Lung (tissue), 12 donors: ENCODE measurements around the gene DCLK1. TPM values are rescaled to one million over a fixed set of nuclear protein-coding genes. Genes with fewer than 3 reads are reported as not detected.

Experiments
- ATAC-seq: fragments of 200-7000 bp; cut with Tn5 transposase; one replicate; pipeline ENCODE4 v1.9.1; 2020; ENCODE audit warnings: moderate number of reproducible peaks; ENCODE audit not compliant: insufficient read depth, low FRiP score
- DNase-seq, 3 donors: peaks; one replicate each; pipeline ENCODE4 v3.0.0-alpha.2; 2013 to 2017
- H3K27ac ChIP-seq, 2 donors: one replicate each; pipeline ENCODE4 v1.5.1; 2013; ENCODE audit warnings: mild to moderate bottlenecking in 2 of 2, moderate library complexity in 2 of 2, control low read depth in 1 of 2, inconsistent platforms in 1 of 2, low read depth in 1 of 2, low read length in 1 of 2
- H3K27me3 ChIP-seq, 3 donors: one replicate each; pipeline ENCODE4 v1.5.1; 2013; ENCODE audit warnings: low read length in 2 of 3; ENCODE audit not compliant: control insufficient read depth in 3 of 3, insufficient read depth in 3 of 3
- H3K36me3 ChIP-seq, 4 donors: one replicate each; pipeline ENCODE4 v1.5.1; 2013; ENCODE audit warnings: low read length in 4 of 4, mild to moderate bottlenecking in 1 of 4, moderate library complexity in 1 of 4; ENCODE audit not compliant: control insufficient read depth in 4 of 4, insufficient read depth in 4 of 4
- H3K4me1 ChIP-seq, 5 donors: one replicate each; pipeline ENCODE4 v1.5.1; 2013; ENCODE audit warnings: low read length in 5 of 5, mild to moderate bottlenecking in 2 of 5, moderate library complexity in 1 of 5; ENCODE audit not compliant: control insufficient read depth in 5 of 5, insufficient read depth in 5 of 5
- H3K4me3 ChIP-seq: one replicate; pipeline ENCODE4 v1.5.1; 2013; ENCODE audit warnings: mild to moderate bottlenecking, control low read depth, moderate library complexity
- H3K9ac ChIP-seq, 2 donors: one replicate each; pipeline ENCODE4 v1.5.1; 2013; ENCODE audit warnings: low read length in 2 of 2, control low read depth in 1 of 2; ENCODE audit not compliant: insufficient read depth in 1 of 2
- H3K9me3 ChIP-seq, 4 donors: one replicate each; pipeline ENCODE4 v1.5.1; 2013; ENCODE audit warnings: low read length in 3 of 4, mild to moderate bottlenecking in 1 of 4, moderate library complexity in 1 of 4; ENCODE audit not compliant: control insufficient read depth in 4 of 4, insufficient read depth in 3 of 4
- CTCF ChIP-seq: IDR thresholded peaks from 2 replicates; pipeline ENCODE4 v1.5.1; 2012; ENCODE audit warnings: mild to moderate bottlenecking; ENCODE audit errors: control extremely low read depth, extremely low read depth
- WGBS, 2 donors: extraction: QIAGEN DNeasy Blood & Tissue Kit; methylation state at CpG; one replicate each; pipeline ENCODE4 v1.1.7; 2013; 5-methylcytosine and 5-hydroxymethylcytosine counted together
- polyA plus RNA-seq, 2 donors: library from polyadenylated mRNA; stranded (reverse); fragments of 200-250 nt; gene quantifications; one replicate each; pipeline ENCODE4 v1.2.1, GENCODE V29; 2013
- total RNA-seq, 2 donors: library from RNA; depleted of rRNA in 1 of 2; stranded (reverse); fragments of >200 nt in 1 of 2; gene quantifications; one replicate each; pipeline ENCODE4 v1.2.1, GENCODE V29; 2014 to 2021
- donor health status: control.
- donor health status: control.
- donor health status: Bipolar disorder and iron deficiency.
- donor health status: healthy.
- donor health status: DM: yes; HTN: yes; CAD: no.

Gene DCLK1
- total and polyA plus RNA-seq, 4 donors, result 1.2 to 23.5 (median 7.0) TPM

GRCh38 chr13:35954207-35954560 lies 177.0 kb downstream of the DCLK1 start:
- H3K4me3 ChIP-seq, result no peak overlapping the region
- WGBS, 2 donors, result 47 to 56% methylated on average over 3 of the region's 3 CpGs
- ATAC-seq, result no peak

GRCh38 chr13:35953537-35954206 lies 177.5 kb downstream of the DCLK1 start:
- DNase-seq, result peak; percentile 95 to 99 (median 99)
- Histone ChIP-seq H3K36me3 (no peaks in the 10 kb centered on the region), H3K9ac (no peak overlapping the region), H3K4me1 (peaks cover 0 to 9% (median 0%) of the 10 kb centered on the region in 5 donors), H3K4me3 (no peak overlapping the region), H3K9me3 (no peaks in the 10 kb centered on the region), H3K27ac (no peak overlapping the region), H3K27me3 (no peaks in the 10 kb centered on the region)
- WGBS, 2 donors, result 11 to 13% methylated on average over 12 of the region's 12 CpGs
- ATAC-seq, result peak; percentile 47
- TF ChIP-seq CTCF, result peak; percentile 12

More at GRCh38 chr13:35954207-35954560, 177.0 kb downstream of the DCLK1 start:
- TF ChIP-seq CTCF, result no peak
- Histone ChIP-seq H3K27ac (no peak overlapping the region), H3K27me3 (no peaks in the 10 kb centered on the region), H3K9me3 (no peaks in the 10 kb centered on the region), H3K36me3 (no peaks in the 10 kb centered on the region), H3K9ac (no peak overlapping the region), H3K4me1 (peaks cover 0 to 5% (median 0%) of the 10 kb centered on the region in 5 donors)
- peak in 2 of 3 donors; percentile 58 to 65 for DNase-seq

- H3K27ac ChIP-seq, result no peak overlapping the region
- H3K36me3 ChIP-seq, result no peaks in the 10 kb centered on the region
- peak in 1 of 3 donors; percentile 24 for DNase-seq
- WGBS, 2 donors, result 69 to 75% methylated on average over 4 of the region's 4 CpGs
- ATAC-seq, result no peak
- no peak for TF ChIP-seq CTCF
- H3K4me1 ChIP-seq, result peaks cover 0 to 11% (median 0%) of the 10 kb centered on the region in 5 donors
- H3K27me3 ChIP-seq, result no peaks in the 10 kb centered on the region
- no peak overlapping the region for H3K4me3 ChIP-seq
- peaks cover 0 to 5% (median 1%) of the 10 kb centered on the region in 4 donors for H3K9me3 ChIP-seq
- no peak overlapping the region for H3K9ac ChIP-seq
Observed at GRCh38 chr13:35947315-35947714, 183.9 kb downstream of the DCLK1 start.
